Tibial artery (tissue), 4 donors: ENCODE results near the gene NPY5R.

ENCODE experiments used
- DNase-seq, 2 donors: peaks; one replicate each; pipeline ENCODE4 v3.0.0-alpha.2; 2019
- H3K27ac ChIP-seq, 2 donors: fragments of 200-600 bp; sonication (generic) in 1 of 2; 1 replicate in 1 of 2; 2 replicates in 1 of 2; pipeline ENCODE4 v1.5.1; 2018 to 2019; ENCODE audit warnings: mild to moderate bottlenecking in 1 of 2
- H3K27me3 ChIP-seq, 2 donors: fragments of 200-600 bp; sonication (generic) in 1 of 2; one replicate each; pipeline versions ENCODE4 v1.5.1 to v1.6.0; 2016 to 2019
- H3K36me3 ChIP-seq, 3 donors: fragments of 200-600 bp; sonication (generic) in 2 of 3; one replicate each; pipeline ENCODE4 v1.5.1; 2016 to 2019; ENCODE audit warnings: mild to moderate bottlenecking in 2 of 3
- H3K4me1 ChIP-seq, 4 donors: fragments of 200-600 bp; sonication (generic) in 2 of 4; 1 replicate in 3 of 4; 2 replicates in 1 of 4; pipeline ENCODE4 v1.5.1; 2016 to 2019
- H3K4me3 ChIP-seq, 2 donors: fragments of 200-600 bp; sonication (generic) in 1 of 2; 1 replicate in 1 of 2; 2 replicates in 1 of 2; pipeline ENCODE4 v1.5.1; 2018 to 2019; ENCODE audit warnings: mild to moderate bottlenecking in 2 of 2
- H3K9me3 ChIP-seq, 3 donors: fragments of 200-600 bp; sonication (generic) in 1 of 3; one replicate each; pipeline ENCODE4 v1.5.1; 2016 to 2019
- intact Hi-C: fragments of 100-400 bp; cut with DNase I; formaldehyde crosslinking; loops from one replicate; pipeline ENCODE4 v1.15.0; 2023; ENCODE audit warnings: low total_unique reads
- TF ChIP-seq, protein P1 (sequence below), 2 experiments: fragments of 200-600 bp in 1 of 2; fragments of 450-650 bp in 1 of 2; IDR thresholded peaks; one replicate each; pipeline ENCODE4 v1.5.1; 2017 to 2019; ENCODE audit warnings: antibody characterized with exemption in 2 of 2, mild to moderate bottlenecking in 1 of 2, moderate library complexity in 1 of 2

The NPY5R gene

DNA sequence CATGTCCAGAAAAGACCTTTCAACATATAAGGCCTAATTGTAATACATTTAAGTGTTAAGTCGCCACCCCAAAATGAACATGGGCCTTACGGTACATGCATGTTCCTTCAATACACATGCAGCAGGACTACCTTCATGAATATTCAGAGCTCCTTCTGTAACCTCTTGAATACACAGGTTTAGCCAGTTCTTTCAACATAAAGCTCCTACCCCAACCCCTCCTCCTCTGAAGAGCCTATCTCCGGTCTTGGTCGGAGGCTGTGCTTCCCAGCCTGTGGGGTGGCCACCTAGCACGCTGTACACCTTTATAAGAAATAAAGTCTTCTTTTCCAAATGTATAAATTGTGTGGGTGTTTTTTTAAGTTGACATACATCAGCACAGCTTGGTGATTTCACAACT is 28.3 kb downstream of the NPY5R start:
- Histone ChIP-seq H3K27me3 (no peaks in the 10 kb centered on the region), H3K27ac (no peak overlapping the region), H3K4me1 (no peaks in the 10 kb centered on the region), H3K36me3 (no peaks in the 10 kb centered on the region), H3K9me3 (no peaks in the 10 kb centered on the region), H3K4me3 (no peak overlapping the region)
- intact Hi-C loops, result no loop called here
- TF ChIP-seq, protein P1, sequence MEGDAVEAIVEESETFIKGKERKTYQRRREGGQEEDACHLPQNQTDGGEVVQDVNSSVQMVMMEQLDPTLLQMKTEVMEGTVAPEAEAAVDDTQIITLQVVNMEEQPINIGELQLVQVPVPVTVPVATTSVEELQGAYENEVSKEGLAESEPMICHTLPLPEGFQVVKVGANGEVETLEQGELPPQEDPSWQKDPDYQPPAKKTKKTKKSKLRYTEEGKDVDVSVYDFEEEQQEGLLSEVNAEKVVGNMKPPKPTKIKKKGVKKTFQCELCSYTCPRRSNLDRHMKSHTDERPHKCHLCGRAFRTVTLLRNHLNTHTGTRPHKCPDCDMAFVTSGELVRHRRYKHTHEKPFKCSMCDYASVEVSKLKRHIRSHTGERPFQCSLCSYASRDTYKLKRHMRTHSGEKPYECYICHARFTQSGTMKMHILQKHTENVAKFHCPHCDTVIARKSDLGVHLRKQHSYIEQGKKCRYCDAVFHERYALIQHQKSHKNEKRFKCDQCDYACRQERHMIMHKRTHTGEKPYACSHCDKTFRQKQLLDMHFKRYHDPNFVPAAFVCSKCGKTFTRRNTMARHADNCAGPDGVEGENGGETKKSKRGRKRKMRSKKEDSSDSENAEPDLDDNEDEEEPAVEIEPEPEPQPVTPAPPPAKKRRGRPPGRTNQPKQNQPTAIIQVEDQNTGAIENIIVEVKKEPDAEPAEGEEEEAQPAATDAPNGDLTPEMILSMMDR (IDR thresholded peaks at IDR 0.05), result no peak
- DNase-seq, result no peak

DNA sequence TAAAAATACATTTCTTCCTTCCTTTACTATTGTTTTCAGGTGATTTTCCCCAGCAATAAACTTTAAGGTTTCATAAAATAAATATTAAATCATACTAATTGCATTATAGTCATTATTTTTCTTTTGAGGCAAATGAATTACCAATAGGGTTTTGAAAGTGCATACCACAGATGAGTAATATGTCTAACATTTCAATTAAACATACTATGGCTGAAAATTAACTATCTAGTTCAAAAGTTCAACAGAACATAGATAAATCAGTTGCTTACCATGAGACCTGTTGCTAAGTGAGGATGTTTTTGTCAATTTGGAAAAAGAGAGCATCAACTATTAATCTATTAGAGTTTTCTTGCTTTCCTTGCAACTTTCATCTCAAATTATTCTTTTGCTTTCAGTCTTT is 35.0 kb downstream of the NPY5R start:
- H3K4me1 ChIP-seq, result no peaks in the 10 kb centered on the region
- no peak overlapping the region for H3K27ac ChIP-seq
- no peaks in the 10 kb centered on the region for H3K36me3 ChIP-seq
- DNase-seq, result no peak
- TF ChIP-seq, protein P1 (IDR thresholded peaks at IDR 0.05), result no peak
- H3K9me3 ChIP-seq, result no peaks in the 10 kb centered on the region
- intact Hi-C loops, result no loop called here
- H3K27me3 ChIP-seq, result no peaks in the 10 kb centered on the region
- no peak overlapping the region for H3K4me3 ChIP-seq

DNA sequence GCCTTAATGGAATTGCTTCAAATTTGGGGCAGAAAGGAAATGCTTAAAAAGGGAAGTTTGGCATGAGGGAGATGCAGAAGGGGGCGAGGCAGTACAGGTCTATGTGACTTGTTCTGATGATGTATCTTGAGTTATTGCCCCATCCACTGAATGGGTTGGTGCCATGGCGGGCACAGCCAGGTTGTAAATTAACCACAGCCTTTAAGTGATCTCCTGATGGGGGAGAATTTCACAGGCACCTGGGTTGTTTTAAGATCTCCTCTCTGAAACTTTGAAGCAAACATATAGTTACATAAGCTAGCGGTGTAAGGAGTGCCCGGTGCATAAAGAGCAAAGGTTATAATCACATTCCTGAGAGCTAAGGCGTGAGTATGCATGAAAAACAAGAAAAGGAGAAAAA is 37.0 kb downstream of the NPY5R start:
- TF ChIP-seq, protein P1 (IDR thresholded peaks at IDR 0.05), result no peak
- H3K4me3 ChIP-seq, result no peak overlapping the region

DNA sequence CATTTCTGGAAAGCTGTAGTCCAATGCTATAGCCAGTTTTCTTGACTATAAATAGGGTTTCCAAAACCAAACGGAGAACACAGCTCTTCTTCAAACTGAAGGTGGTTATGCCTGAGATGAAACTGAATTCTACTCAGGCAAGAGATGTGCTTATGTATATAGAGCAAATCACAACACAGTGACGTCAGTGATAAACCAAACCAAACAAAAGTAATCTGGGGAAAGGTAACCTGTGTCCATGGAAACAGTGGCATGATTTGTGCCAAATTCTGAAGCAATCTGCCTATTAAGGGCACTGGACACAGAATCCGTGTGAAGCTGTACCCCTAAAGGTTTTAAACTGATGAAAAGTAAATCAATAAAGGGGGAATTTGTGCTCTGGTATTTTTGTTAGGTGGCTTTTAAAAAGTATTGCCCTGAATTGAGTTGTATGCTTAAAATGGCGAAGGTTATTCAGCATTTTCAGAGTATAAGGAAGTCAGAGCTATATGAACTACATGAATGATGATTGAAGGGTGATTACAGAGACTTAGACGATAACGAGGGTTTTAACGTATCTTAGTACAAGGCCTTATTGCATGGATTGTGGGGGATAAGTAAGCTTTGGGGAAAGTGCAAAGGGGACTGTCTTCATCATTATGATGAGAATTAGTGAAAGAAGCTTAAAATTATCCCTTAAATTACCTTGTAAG is 38.6 kb downstream of the NPY5R start:
- no peaks in the 10 kb centered on the region for H3K9me3 ChIP-seq
- H3K36me3 ChIP-seq, result no peaks in the 10 kb centered on the region
- no peaks in the 10 kb centered on the region for H3K4me1 ChIP-seq
- no peak overlapping the region for H3K27ac ChIP-seq
- intact Hi-C loops, result no loop called here
- no peaks in the 10 kb centered on the region for H3K27me3 ChIP-seq
- TF ChIP-seq, protein P1 (IDR thresholded peaks at IDR 0.05), result no peak
- DNase-seq, result no peak
- no peak overlapping the region for H3K4me3 ChIP-seq

More for the DNA sequence above, 37.0 kb downstream of the NPY5R start:
- H3K27ac ChIP-seq, result no peak overlapping the region
- intact Hi-C loops, result no loop called here
- no peaks in the 10 kb centered on the region for H3K4me1 ChIP-seq
- no peak for DNase-seq
- H3K36me3 ChIP-seq, result no peaks in the 10 kb centered on the region
- no peaks in the 10 kb centered on the region for H3K27me3 ChIP-seq
- H3K9me3 ChIP-seq, result no peaks in the 10 kb centered on the region

DNA sequence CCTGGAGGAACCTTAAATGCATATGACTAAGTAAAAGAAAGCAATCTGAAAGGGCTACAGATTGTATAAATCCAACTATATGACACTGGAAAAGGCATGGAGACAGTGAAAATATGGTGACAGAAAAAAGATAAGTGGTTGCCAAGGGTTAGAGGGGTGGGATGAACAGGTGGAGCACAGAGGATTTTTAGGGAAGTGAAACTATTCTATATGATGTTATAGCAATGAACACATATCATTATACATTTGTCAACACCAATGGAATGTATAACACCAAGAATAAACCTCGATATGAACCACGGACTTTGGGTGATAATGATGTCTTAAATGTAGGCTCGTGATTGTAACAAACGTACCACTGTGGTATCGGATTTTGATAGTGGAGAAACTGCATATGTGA is 40.7 kb downstream of the NPY5R start:
- Histone ChIP-seq H3K36me3 (no peaks in the 10 kb centered on the region), H3K27me3 (no peaks in the 10 kb centered on the region), H3K27ac (no peak overlapping the region), H3K4me1 (no peaks in the 10 kb centered on the region), H3K4me3 (no peak overlapping the region), H3K9me3 (no peaks in the 10 kb centered on the region)
- TF ChIP-seq, protein P1 (IDR thresholded peaks at IDR 0.05), result no peak
- intact Hi-C loops, result no loop called here
- no peak for DNase-seq

DNA sequence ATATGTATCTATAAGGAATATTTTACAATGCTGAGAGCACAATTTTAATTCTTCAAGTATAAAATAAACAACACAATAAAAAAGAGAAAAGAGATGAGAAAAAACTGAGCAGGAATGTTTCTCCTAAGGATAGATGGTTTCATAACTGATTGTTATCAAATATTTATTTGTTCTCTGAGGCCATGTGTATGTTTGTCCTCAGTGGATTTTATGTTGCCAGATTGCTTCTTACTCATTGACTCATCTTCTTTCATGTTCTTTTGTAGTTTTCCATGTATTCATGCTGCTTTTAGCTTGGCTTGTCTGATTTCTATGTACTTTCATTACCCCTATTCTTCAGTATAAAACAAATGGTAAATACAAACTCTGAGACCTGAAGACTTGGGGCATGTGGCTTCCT is 41.2 kb downstream of the NPY5R start:
- TF ChIP-seq, protein P1 (IDR thresholded peaks at IDR 0.05), result no peak
- intact Hi-C loops, result no loop called here
- H3K27ac ChIP-seq, result no peak overlapping the region
- no peak for DNase-seq
- H3K4me1 ChIP-seq, result no peaks in the 10 kb centered on the region
- no peak overlapping the region for H3K4me3 ChIP-seq
- no peaks in the 10 kb centered on the region for H3K36me3 ChIP-seq
- no peaks in the 10 kb centered on the region for H3K9me3 ChIP-seq
- no peaks in the 10 kb centered on the region for H3K27me3 ChIP-seq
